ENCODE data around the gene VIP. TPM values are rescaled to one million over a fixed set of nuclear protein-coding genes. Genes with fewer than 3 reads are reported as not detected.

VIP gene
- total and polyA plus RNA-seq, 10 donors = 1.5 to 25.2 (median 3.1) TPM

- WGBS, 5 donors = 68 to 80% (median 75%) methylated on average over 5 of the region's 5 CpGs
- Histone ChIP-seq H3K4me1 (no peaks in the 10 kb centered on the region), H3K9me3 (no peaks in the 10 kb centered on the region), H3K27me3 (replicated peaks in 1 of 7) (no peaks in the 10 kb centered on the region), H3K36me3 (no peaks in the 10 kb centered on the region), H3K4me3 (no peak overlapping the region), H3K27ac (no peak overlapping the region)
- intact Hi-C loops (cut with DNase I; ENCODE audit: low total_unique reads) = no loop called here
- TF ChIP-seq POLR2AphosphoS5 (IDR thresholded peaks at IDR 0.05) (no peak), POLR2A (IDR thresholded peaks at IDR 0.05) (no peak), CTCF (IDR thresholded peaks at IDR 0.05 in 8 of 11, conservative IDR thresholded peaks at IDR 0.05 in 3 of 11) (no peak)
- no peak for DNase-seq
Observed at GRCh38 chr6:152771061-152771687, 20.6 kb downstream of the VIP start.

GRCh38 chr6:152775428-152775827 is 24.8 kb downstream of the VIP start:
- TF ChIP-seq CTCF (IDR thresholded peaks at IDR 0.05 in 8 of 11, conservative IDR thresholded peaks at IDR 0.05 in 3 of 11) (no peak), POLR2AphosphoS5 (IDR thresholded peaks at IDR 0.05) (no peak), POLR2A (IDR thresholded peaks at IDR 0.05) (no peak)
- H3K27me3 ChIP-seq (replicated peaks in 1 of 7) = no peaks in the 10 kb centered on the region
- intact Hi-C loops (cut with DNase I; ENCODE audit: low total_unique reads) = no loop called here
- H3K4me1 ChIP-seq = no peaks in the 10 kb centered on the region
- DNase-seq = no peak
- H3K9me3 ChIP-seq = no peaks in the 10 kb centered on the region
- no peaks in the 10 kb centered on the region for H3K36me3 ChIP-seq
- H3K27ac ChIP-seq = no peak overlapping the region
- no peak overlapping the region for H3K4me3 ChIP-seq

- Histone ChIP-seq H3K36me3 (no peaks in the 10 kb centered on the region), H3K4me3 (no peak overlapping the region), H3K27ac (no peak overlapping the region), H3K9me3 (no peaks in the 10 kb centered on the region), H3K27me3 (replicated peaks in 1 of 7) (no peaks in the 10 kb centered on the region), H3K4me1 (no peaks in the 10 kb centered on the region)
- 73 to 86% (median 79%) methylated on average over 3 of the region's 3 CpGs for WGBS, 5 donors
- intact Hi-C loops (cut with DNase I; ENCODE audit: low total_unique reads) = no loop called here
- TF ChIP-seq POLR2AphosphoS5 (IDR thresholded peaks at IDR 0.05) = no peak
- no peak for TF ChIP-seq POLR2A (IDR thresholded peaks at IDR 0.05)
- no peak for TF ChIP-seq CTCF (IDR thresholded peaks at IDR 0.05 in 8 of 11, conservative IDR thresholded peaks at IDR 0.05 in 3 of 11)
- no peak for DNase-seq
Observed at GRCh38 chr6:152776833-152777232, 26.2 kb downstream of the VIP start.

GRCh38 chr6:152783217-152783878 is 32.8 kb downstream of the VIP start:
- Histone ChIP-seq H3K36me3 (no peaks in the 10 kb centered on the region), H3K27me3 (replicated peaks in 1 of 7) (no peaks in the 10 kb centered on the region), H3K27ac (no peak overlapping the region), H3K4me1 (peaks cover 0 to 8% (median 0%) of the 10 kb centered on the region in 6 donors), H3K4me3 (no peak overlapping the region), H3K9me3 (no peaks in the 10 kb centered on the region)
- no peak for TF ChIP-seq POLR2AphosphoS5 (IDR thresholded peaks at IDR 0.05)
- TF ChIP-seq POLR2A (IDR thresholded peaks at IDR 0.05) = no peak
- no peak for TF ChIP-seq CTCF (IDR thresholded peaks at IDR 0.05 in 8 of 11, conservative IDR thresholded peaks at IDR 0.05 in 3 of 11)
- DNase-seq = no peak
- intact Hi-C loops (cut with DNase I; ENCODE audit: low total_unique reads) = no loop called here
- 45 to 68% (median 48%) methylated on average over 9 of the region's 9 CpGs for WGBS, 5 donors
